ENCODE measurements around the gene SLC30A1. TPM values are rescaled to one million over a fixed set of nuclear protein-coding genes. Genes with fewer than 3 reads are reported as not detected.

The SLC30A1 gene
- total RNA-seq, 1 donor from 2014 or later, result 9.1 TPM

DNA sequence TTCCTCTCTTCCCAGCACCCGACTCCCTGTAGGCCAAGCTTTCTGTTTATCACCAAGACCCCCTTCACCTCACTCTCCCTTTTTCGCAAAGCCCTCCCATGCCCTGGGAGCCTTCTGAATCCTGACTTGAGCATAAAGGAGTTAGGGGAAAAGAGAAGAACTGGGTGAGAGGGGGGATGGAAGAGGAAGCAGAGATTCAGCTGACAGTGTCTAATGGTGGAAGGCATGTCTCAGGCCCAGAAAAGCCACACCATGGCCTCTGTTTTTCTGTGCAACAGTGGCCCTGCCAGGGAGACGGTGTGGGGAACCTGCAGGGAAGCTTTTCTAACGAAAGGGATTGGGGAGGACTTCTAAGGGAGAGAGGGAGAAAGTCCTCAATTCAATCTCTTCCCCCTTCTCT, 32.9 kb upstream of the SLC30A1 start:
- DNase-seq (ENCODE audit: low read depth, low spot score), result no peak
- no peaks in the 10 kb centered on the region for H3K9me3 Mint-ChIP-seq
- no peak overlapping the region for H3K4me3 Mint-ChIP-seq
- TF ChIP-seq, protein P1, sequence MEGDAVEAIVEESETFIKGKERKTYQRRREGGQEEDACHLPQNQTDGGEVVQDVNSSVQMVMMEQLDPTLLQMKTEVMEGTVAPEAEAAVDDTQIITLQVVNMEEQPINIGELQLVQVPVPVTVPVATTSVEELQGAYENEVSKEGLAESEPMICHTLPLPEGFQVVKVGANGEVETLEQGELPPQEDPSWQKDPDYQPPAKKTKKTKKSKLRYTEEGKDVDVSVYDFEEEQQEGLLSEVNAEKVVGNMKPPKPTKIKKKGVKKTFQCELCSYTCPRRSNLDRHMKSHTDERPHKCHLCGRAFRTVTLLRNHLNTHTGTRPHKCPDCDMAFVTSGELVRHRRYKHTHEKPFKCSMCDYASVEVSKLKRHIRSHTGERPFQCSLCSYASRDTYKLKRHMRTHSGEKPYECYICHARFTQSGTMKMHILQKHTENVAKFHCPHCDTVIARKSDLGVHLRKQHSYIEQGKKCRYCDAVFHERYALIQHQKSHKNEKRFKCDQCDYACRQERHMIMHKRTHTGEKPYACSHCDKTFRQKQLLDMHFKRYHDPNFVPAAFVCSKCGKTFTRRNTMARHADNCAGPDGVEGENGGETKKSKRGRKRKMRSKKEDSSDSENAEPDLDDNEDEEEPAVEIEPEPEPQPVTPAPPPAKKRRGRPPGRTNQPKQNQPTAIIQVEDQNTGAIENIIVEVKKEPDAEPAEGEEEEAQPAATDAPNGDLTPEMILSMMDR (conservative IDR thresholded peaks at IDR 0.05), result no peak
- H3K36me3 Mint-ChIP-seq (ENCODE audit: low read depth), result no peaks in the 10 kb centered on the region
- no peaks in the 10 kb centered on the region for H3K27me3 Mint-ChIP-seq (ENCODE audit: low read depth)
- H3K27ac Mint-ChIP-seq (ENCODE audit: unreplicated experiment), result no peak overlapping the region
- peaks cover 19% of the 10 kb centered on the region for H3K4me1 Mint-ChIP-seq

DNA sequence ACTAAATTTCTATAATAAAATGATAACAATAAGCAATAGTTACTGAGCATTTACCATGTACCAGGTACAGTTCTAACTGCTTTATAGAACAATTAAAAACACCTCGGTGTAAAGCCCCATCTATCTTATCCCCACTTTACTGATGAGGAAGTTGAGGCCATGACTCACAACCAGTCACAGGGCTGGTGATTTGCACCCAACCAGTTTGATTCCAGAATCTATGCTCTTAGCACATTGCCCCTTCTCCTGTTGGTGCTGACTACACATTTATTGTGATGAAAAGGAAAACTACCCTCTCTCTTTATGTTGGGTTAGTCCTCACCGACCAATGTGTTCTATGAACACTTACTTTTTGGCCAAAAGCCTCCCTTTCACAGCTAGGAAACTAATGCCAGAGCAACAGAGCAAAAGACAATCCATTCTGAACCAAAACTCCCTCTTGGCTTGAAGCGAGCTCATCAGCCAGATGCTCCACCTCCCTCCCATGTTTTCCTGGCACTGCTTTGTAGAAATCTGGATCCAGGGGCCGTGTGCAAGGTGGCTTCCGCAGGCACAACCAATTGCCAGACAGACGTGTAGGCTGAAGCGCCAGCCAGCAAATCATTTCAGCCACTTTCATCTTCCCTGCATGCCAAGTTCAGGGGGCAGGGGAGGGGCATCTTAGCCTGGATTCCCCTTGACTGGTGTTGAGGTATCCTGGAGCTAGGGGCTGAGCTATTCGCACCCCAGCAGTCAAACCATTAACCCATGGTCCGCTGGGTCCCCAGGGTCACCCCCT, 32.0 kb upstream of the SLC30A1 start:
- TF ChIP-seq, protein P1 (conservative IDR thresholded peaks at IDR 0.05), result no peak
- Mint-ChIP-seq H3K4me1 (peaks cover 20% of the 10 kb centered on the region), H3K9me3 (no peaks in the 10 kb centered on the region), H3K27me3 (ENCODE audit: low read depth) (no peaks in the 10 kb centered on the region), H3K27ac (ENCODE audit: unreplicated experiment) (no peak overlapping the region), H3K4me3 (no peak overlapping the region), H3K36me3 (ENCODE audit: low read depth) (no peaks in the 10 kb centered on the region)
- no peak for DNase-seq (ENCODE audit: low read depth, low spot score)

DNA sequence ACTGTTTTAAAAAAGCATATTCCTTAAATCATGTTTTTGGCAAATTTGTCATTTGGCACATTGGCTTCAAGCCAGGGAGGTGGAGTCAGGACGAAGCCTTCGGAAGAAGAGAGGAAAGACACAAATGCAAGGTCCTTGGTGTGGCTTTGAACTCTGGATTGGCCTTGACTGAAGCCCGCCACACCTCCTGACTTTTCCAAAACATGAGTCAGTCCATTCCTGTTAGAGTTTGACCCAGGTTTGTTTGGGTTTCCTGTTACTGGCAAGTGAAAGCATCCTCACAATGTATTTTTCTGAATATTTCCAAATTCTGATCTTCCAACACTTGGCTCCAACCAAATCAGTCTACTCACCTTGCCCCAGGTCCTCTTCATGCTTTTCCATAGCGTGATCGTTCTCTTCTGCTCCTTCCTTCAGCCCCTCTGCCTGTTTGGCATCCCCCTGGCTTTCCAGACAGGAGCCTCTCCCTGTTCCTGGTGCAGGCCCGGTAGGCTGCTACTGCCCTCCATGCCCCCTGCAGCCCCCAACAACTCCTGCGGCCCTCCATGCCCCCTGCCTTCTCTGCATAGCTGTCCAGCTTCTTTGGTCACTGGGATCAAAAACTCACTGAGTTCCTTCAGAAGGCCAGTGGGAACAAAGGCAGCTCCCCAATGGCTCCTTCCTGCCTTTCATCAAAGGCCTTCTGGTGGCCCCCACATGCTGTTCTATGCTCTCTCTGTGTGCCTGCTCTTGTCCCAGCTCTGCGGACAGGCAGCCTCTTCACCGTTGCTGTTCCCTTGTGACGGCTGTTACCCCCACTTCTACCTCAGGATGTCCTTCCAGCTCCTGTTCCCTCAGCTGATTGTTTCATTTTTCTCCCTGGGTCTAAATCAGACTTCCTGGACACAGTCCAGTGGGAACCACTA, 30.4 kb upstream of the SLC30A1 start:
- peak overlapping the region; percentile 54 for H3K27ac Mint-ChIP-seq (ENCODE audit: unreplicated experiment)
- no peaks in the 10 kb centered on the region for H3K9me3 Mint-ChIP-seq
- H3K36me3 Mint-ChIP-seq (ENCODE audit: low read depth), result no peaks in the 10 kb centered on the region
- TF ChIP-seq, protein P1 (conservative IDR thresholded peaks at IDR 0.05), result no peak
- H3K27me3 Mint-ChIP-seq (ENCODE audit: low read depth), result no peaks in the 10 kb centered on the region
- no peak for DNase-seq (ENCODE audit: low read depth, low spot score)
- H3K4me3 Mint-ChIP-seq, result no peak overlapping the region
- peaks cover 20% of the 10 kb centered on the region for H3K4me1 Mint-ChIP-seq

DNA sequence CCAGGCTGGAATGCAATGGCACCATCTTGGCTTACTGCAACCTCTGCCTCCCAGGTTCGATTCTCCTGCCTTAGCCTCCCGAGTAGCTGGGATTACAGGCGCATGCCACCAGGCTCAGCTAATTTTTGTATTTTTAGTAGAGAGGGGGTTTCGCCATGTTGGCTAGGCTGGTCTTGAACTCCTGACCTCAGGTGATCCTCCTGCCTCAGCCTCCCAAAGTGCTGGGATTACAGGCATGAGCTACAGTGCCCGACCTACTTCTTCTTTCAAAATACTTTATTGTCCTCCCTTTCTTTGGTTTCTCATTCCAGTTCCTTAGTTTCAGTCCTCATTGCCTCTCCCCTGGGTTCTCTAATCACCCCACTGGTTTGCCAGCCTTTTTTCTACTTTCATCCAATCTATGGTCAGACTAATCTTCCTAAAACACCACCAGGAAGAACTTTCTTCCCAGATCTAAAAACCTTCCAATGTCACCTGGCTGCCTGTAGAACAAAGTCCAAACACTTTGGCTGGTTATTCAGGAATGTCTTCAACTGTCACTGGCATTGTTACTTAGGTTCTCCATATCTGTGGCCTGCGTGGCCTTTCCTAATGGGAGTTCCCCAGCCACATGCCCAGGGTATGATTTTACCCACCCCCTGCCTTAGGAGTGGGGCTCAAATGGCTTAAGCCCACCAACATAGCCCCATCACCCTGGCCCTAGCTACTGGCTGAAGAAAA, 29.0 kb upstream of the SLC30A1 start:
- Mint-ChIP-seq H3K36me3 (ENCODE audit: low read depth) (no peaks in the 10 kb centered on the region), H3K27me3 (ENCODE audit: low read depth) (no peaks in the 10 kb centered on the region), H3K4me3 (no peak overlapping the region), H3K4me1 (peaks cover 14% of the 10 kb centered on the region), H3K27ac (ENCODE audit: unreplicated experiment) (no peak overlapping the region), H3K9me3 (no peaks in the 10 kb centered on the region)
- no peak for DNase-seq (ENCODE audit: low read depth, low spot score)
- TF ChIP-seq, protein P1 (conservative IDR thresholded peaks at IDR 0.05), result no peak

All from neural crest cell (in vitro differentiated cells).